Activated CD4-positive, alpha-beta T cell treated with anti-CD3 and anti-CD28 coated beads, Interleukin-2, amount 50 U/mL, for 4 hours (primary cell): ENCODE data around the gene INSM2.

ENCODE experiments used
- DNase-seq, 2 experiments: peaks; one replicate each; pipeline ENCODE4 v3.0.0-alpha.2; 2020

Gene INSM2

DNA sequence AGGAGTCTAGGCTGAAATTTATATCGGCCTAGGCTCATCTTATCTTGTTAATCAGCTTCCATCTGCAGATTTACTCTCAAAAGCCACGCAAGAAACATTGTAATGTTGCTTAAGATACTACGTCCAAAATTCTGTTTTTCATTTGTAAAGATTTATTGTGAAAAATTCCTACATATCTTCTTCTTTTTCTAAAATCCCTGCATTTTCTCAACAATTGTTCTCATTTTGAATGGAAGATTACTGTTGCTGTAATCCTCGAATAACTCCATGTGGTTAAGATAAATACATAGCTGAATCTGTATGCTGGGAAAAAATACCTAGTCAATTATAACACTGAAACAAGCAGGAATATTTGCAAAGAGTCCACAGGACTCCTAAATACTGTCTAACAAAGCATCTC is 15.6 kb downstream of the INSM2 start:
- DNase-seq = no peak

- no peak for DNase-seq
These were observed 17.1 kb downstream of the INSM2 start for GRCh38 chr14:35551081-35551480.

DNA sequence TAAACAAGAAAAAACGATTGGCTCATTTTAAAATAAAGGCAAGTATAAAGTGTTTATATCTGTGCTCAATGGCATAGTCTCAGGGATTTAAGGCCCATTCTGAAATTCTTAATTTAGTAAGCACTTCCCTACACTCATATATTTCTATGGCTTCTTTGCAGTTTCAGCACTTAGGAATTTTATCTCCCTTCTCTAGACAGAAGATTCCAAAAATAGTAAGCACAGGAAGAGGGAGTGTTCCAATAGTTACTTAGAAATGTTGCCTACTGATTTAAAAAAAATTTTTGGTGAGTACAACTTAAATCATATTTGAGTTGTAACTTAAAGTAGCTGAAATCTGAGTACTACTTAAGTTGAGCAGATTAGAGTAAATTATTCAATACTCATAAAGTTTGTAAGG is 19.8 kb downstream of the INSM2 start:
- DNase-seq = no peak

DNA sequence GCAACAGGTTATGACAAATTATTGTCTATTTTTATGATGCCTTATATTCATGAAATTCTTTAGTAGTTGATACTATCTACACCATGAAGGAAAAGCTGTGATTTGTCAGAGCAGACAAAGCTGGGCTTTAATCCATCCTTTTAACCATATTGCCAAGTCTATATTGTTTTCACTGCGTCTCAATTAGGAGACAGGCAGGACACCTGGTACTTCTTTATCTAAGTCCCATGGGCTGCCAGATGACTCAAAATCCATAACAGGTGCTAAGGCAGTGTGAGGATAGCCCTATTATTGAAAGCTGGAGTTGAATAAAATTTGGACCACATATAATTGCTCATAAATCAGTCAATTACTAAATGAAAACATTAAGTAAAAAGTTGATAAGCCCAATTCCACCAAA is 22.6 kb downstream of the INSM2 start:
- no peak for DNase-seq

DNA sequence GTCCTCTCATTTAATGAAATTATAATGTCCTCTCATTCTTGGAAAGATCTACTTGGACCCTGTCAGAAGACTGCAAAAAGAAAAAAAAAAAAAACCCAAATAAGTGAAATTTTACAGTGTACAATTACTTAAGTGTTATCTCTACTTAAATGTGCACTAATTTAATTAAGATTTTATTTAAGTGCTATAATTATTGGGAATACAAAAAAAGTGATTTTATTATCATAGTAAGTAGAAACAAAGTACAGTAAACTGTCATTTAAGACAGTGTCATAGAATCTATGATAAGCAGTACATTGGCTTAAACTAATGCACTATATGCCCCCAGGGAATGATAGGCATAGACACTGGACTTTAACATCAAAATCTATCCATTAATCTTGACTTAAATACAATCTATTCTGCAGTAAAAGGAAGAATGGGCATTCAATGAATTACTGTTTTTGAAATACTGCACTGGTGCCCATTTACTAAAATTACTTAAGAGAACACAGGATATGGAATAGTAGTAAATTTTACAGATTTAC is 23.3 kb downstream of the INSM2 start:
- no peak for DNase-seq

DNA sequence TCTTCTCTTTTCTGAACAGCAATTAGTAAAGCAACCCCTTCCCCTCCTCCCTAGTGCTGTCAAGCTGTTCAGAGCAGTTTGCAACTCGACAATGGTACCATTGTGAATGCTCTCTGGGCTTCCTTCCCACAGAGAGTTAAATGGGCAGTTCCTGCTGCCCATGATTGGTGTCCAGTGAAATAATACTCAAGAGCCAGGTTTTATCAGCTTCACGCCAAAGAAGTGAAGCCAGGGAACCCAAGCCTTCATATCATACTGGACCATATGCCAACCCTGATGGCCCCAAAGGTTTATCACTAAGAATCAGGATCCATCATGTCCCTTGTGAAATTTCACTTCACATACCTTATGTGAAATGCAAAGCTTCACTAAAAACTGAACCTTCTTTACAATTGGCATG is 24.7 kb downstream of the INSM2 start:
- DNase-seq = no peak

- DNase-seq = no peak
These were observed 32.0 kb downstream of the INSM2 start for GRCh38 chr14:35565871-35566464.

DNA sequence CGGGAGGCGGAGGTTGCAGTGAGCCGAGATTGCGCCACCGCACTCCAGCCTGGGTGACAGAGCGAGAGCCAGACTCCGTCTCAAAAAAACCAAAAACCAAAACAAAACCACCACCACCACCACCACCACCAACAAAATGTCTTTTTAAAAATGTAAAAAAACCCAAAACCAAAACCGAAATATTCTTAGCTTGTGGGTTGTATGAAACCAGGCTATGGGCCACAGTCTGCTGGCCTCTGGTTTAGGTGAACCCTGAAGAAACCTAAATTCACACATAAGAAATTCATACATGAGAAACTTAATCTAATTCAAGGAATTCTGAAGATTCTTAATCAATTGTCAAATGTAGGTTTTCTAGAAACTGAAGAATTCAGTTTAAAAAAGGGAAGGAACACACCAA is 37.6 kb downstream of the INSM2 start:
- no peak for DNase-seq

DNA sequence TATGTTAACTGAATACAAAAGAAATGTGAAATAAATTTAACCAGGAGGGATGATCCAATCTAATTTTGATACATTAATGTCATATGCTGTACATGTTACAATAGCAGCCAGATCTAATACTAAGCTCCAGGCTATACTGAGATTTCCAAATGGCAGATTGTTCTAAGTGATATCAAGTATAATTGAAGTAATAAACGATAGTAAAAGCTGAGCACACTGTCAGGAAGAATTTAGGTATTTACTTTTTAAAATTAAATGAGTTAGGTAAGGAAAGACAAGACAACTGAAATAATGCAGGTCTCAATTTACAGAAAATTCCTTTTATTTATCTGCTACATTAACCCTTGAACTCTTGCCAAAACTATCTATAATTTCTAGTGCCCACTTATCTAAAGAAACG is 39.9 kb downstream of the INSM2 start:
- DNase-seq = no peak

GRCh38 chr14:35576260-35576659 is 42.3 kb downstream of the INSM2 start:
- DNase-seq = no peak

- no peak for DNase-seq
These were observed 42.9 kb downstream of the INSM2 start for GRCh38 chr14:35576856-35577255.

DNA sequence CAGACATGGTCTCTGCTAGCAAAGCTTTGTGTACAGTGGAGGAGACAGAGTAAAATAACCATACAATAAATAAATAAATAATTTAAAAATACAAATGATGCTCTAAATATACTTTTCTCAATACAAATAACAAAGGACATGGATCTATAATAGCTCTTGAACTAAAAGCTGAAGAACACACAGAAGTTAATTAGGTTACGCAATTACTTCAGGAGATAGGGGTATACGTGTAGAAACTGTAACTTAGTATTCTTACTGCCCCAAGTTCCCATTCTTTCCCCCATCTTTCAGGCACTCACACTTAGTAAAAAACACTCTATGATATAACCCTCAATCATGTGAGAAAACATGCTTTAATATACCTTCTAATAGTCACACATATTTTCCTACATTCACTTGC is 44.2 kb downstream of the INSM2 start:
- DNase-seq = no peak

DNA sequence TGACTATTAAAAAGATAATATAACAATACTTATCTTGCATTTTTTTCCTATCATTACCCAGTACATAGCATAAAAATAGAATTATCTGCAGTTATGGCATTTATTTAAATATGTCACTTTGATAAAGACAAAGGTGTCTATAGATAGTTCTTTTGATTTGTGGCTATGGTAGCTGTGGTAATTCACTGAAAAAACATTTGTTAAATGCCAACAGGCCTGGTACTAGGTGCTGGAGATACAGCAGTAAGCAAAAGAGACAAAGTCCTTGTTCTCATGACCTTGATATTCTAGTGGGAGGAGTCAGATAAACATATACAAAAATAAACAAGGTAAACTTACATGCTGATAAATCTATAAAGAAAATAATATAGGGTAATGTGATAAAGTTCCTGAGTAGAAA is 44.7 kb downstream of the INSM2 start:
- no peak for DNase-seq
